Stimulated activated CD8-positive, alpha-beta memory T cell treated with anti-CD3 and anti-CD28 coated beads, Interleukin-2, amount 100 ng/mL, for 48 hours (primary cell): ENCODE data around the gene UTP20.

Experiments
- DNase-seq, 2 donors: peaks; one replicate each; pipeline ENCODE4 v3.0.0-alpha.2; 2020; ENCODE audit warnings: low read depth in 2 of 2

The UTP20 gene

DNA sequence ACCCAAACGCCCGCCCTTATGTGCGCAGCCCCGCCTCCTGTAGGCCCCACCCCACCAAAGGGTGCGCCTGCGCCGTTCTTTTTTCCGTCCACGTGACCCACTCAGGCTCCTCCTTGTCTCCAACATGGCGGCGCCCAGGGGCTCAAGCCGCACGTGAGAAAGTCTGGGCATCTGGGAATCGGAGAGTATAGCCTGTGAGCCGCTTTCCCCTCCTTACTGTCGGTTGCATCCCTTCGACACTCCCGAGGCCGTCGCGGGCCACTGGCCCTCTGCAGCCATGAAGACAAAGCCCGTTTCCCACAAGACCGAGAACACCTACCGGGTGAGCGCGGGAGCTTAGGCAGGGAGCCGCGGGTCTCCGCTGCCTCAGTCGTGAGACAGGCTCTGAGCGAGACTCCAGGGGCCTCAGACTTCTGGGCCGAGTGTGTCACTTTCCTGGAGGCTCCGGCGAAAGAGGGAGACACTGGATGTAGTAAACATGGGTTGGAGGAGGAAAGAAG lies at the start of gene UTP20:
Gene UTP20, plus strand, starts transcription at position 100 of the 500 bp plus-strand sequence. Its CDS starts 178 bp downstream, at position 278.
- peak; percentile 85 to 89 for DNase-seq

DNA sequence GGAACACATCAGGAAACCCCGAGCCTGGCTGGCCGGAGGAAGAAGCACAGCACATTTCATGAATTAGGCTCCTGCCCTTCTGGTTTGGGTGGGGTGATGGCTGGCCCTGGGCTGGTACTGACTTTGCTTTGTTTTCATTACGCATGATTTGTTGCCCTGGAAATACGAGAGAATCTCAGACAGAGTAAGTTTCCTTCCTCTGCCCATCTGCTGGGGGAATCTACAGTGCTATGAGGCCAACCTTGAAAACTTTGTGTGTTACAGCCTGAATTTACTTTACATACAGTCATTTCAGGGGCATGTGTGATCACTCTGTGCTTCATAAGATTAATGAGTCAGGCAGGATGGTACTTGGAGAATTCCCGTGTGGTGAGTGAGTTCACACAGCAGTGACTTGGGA lies 49.4 kb upstream of the UTP20 start:
- no peak for DNase-seq

DNA sequence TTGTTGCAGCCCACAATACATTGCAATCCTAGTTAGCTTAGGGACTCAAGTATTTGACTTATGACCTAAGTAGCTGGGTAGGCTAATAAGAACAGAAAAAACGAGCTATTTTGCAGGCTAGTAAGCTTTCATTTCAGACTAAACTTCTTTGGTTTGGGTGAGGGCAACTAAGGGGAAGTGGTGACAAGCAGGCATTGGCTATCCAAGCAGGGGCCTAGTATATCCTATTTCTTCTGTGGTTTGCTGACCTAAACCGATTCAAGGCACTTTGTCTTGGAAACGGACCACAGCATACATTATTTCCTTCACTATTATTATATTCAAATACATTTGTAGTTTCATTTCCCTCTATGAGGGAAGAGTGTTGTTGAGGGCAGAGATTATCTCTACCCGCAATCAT lies 48.3 kb upstream of the UTP20 start:
- DNase-seq, result no peak

DNA sequence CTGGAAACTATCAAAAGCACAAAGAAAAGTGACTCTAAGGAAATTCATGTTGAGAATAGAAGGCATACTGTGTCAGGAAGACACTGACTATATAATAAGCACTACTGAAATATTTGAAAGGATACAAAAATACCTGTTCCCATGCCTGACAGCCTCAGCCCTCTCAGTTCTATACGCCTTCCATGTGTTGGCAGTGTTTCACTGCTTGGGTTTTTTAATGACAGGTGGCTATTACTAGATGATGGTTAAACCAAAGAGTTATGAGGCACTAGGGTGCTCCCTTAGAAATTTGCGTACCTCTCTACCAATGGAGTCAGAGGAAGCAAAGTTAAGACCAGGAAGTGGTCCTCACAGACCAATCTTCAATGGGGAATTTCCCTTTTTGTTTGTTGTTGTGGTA lies 44.2 kb upstream of the UTP20 start:
- DNase-seq, result no peak

DNA sequence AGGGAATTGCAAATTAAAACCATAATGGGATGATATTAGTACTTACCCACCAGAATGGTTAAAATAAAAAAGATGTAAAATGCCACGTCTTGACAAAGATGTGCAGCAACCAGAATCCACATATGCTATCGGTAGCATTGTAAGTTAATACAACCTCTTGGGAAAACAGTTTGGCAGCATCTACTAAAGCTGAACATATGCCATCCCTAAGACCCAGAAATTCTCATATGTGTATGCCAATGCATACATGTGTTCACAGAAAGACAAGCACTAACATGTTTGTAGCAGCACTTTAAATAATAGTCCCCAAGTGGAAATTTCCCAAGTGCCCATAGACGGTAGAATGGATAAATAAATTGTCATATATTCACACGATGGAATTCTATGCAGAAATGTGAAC lies 41.6 kb upstream of the UTP20 start:
- DNase-seq, result no peak

DNA sequence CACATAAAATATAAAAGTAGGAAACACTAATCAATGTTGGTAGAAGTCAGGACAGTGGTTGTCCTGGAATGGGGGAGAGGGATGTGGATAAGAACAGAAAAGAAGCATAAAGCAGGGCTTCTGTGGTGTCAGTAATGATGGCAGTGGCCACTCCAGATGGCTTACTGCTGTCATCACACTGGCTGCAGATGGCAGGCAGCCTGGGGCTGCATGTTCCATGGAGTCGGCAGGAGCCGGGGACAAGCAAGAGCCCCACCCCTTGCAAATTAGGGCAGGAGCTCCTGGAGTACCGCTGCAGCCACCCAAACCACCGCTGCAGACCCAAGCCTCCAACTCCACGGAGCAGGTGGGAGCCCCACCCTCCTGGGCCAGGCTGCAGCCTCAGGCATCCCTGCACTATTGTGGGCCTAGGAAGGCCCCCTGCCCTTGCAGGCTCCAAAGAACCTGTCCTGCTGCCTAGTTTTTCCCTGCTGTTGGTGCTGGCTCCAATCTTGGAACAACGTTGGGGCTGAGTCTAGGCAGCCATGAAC lies 41.0 kb upstream of the UTP20 start:
- no peak for DNase-seq

DNA sequence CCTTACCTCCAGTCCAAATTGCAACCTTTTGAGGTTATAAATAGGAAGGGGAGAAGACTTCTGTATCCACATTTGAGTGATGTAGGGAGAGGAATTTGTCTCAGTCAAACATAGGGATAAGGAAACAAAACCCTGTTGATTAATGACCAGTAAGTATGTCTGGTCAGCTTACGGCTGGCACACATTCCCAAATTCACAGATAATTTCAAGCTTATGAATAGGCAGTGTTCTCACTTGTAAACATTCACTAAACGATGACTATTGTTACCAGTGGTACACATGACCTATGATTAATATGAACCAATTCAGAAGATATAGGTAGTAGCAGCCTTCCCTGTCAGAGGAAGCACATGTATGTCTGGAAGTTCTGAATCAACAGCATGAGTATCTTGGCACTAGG lies 36.8 kb upstream of the UTP20 start:
- DNase-seq, result no peak

DNA sequence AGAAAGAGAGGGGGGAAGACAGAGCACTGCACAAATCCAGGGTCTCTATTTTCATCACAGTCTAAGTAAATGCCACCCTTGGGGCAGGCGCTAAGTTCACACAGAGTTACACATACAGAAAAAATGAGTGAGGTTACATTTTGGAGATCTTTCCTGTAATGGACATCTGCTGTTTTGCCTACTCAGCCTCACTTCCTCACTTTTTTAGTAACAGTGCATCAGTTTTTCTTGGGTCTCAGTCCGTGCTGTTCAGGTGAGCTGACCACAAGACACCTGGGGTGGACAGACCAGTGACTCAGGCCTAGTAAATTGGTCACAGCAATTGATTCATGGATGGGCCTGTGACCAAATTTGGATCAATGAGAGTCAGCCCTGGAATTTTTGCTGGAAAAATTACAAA lies 36.3 kb upstream of the UTP20 start:
- no peak for DNase-seq

DNA sequence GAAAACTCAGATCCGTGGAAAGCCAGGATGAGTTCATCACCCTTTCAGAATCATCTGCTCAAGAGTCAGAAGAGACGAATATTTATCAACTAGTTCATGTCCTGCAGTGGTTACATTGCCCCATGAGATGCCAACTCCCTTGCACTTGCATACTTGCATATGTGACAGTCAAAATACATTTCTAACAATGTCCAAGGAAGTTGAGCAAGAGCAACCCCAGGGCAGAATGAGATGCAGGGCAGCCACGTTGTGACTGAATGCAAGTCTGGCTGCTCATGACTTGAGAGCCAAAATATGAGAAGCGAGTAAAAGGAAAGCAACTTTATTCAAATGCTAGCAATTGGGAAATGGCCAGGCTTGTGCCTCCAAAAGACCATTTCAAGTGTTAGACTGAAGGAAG lies 23.6 kb upstream of the UTP20 start:
- DNase-seq, result no peak

DNA sequence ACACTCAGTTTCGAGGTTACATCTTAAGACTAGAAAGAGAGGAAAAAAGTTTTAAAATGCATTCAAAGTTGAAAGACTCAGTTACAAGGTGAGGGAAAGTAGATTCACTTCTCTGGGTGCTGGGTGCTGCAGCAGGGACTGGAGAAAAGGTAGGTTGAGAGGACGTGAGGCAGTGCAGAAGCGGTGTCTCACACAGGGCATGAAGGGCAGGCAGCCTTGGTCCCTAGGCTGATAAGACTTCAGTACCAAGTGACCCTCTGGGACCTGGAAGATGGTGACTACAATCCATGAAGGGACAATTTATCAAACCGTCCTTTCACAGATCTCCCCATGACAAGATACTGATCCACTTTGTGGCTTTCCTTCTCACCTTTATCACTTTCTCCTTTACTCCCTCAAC lies 22.5 kb upstream of the UTP20 start:
- DNase-seq, result no peak

DNA sequence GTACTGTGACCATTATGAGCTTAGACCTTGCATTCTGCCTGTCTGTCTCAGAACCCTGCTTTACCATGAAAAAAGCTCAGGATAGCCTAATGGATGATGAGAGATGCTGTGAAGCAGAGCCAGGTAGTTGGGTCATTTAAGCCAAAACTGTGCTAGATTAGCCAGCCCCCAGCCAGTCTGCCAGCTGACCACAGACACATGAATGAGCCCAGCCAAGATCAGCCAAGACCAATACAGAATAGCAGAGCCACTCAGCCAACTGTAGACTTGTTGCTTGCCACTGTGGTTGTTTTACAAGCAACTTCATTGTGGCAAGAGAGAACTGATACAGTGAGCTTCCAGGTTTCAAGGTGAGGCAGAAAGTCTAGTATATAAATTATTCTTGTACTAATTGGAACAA lies 12.8 kb upstream of the UTP20 start:
- no peak for DNase-seq

DNA sequence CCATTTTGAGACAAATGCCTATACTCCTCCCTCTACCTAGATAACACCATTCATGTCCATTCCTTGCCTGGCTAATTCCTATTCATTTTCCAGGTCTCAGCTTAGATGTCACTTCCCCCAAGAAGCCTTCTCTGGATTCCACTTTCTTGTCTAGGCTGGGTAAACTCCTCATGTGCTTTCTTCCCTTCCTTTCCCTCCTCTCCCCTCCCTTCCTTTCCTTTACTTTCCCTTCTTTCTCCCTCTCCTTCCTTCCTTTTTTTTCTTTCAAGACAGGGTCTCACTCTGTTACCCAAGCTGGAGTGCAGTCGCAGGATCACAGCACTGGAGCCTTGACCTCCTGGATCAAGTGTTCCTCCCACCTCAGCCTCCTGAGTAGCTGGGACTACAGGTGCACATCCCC lies 3.5 kb upstream of the UTP20 start:
- no peak for DNase-seq

DNA sequence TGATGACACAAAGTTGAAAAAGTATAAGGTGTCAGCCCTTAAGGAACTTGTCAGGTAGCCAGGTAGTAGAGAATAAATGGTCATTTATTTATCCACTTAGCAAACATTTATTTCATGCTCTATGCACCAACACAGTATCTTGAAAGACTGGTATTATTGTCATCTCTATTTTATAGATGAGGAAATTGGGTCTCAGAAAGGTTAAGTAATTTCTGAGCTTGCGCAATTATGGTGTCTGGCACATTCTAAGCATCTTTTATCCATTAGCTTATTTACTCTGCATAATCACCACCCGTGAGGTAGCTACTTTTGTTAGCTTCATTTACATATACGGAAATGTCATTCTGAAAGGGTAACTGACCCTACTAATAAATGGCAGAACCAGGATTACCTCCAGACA lies 2.5 kb upstream of the UTP20 start:
- DNase-seq, result no peak

DNA sequence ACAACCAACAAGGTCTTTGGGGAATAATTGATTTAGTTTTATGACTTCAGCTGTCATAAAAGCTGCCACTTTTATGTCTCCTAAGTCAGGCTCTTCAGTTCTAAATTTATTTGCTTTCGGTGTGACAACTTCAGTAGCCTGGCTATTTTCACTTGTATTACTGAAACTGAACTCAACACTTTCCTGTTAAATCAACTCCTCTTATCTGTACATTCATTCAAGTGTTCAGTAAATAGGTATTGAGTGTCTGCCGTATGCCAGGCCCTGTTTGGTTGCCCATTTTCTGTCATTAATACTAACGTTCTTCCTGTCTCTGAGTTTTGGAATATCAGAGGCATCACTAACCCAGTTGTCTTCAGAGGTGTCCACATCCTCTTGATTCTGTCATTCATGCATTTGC lies 7.5 kb downstream of the UTP20 start:
- DNase-seq, result no peak

DNA sequence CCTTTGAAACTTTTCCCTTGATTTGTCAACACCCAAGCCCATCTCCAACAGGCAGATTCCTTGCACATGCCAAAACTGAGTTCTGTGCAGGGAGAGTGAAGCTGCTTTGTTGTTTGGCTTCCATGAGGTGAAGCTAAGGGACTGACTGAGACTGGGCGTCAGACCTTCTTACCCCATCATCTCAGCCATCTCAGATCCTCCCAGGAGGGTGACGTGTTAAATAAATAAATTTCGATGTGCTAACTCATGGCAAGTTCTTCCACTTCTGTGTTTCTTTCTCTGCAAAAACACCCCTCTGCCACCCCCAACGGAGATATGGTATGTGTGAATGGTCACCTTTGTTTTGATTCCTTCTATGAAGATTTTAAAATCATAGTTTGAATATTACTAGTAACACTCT lies 17.8 kb downstream of the UTP20 start:
- DNase-seq, result no peak

DNA sequence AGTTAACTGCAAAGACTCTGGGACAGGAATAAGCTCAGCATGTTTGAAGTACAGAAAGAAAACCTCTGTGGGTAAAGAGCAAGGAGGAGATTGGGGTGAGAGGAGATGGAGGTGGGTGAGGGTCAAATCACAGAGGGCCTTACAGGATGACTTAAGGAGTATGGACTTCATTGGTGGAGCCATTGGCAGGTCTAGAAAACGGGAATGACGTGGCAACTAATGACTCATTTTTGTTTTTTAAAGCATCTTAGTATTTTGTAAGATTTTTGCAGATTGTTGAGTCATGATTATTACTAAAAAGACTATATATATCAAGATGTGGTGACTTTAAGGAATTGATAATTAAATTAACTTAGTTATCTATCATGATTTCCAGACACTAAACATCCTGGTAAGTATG lies 18.5 kb downstream of the UTP20 start:
- DNase-seq, result no peak

DNA sequence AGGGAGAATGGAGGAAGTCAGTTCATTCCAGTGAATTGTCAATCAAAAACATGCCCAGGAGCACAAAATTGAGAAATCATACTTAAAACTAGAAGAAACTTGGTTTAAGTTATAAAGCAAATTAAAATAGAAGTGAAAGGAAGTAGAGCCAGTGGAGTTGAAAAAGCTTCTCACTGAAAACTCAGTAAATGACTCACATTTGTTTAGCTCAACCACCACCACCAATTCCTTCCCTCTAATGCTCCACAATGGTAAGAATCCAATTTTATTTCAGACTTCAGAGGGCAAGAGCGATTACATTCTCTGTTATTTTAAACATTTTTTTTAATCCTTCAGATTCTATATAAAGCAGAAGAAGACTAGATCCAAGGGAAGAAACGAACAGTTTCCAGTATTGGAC lies 19.4 kb downstream of the UTP20 start:
- no peak for DNase-seq

DNA sequence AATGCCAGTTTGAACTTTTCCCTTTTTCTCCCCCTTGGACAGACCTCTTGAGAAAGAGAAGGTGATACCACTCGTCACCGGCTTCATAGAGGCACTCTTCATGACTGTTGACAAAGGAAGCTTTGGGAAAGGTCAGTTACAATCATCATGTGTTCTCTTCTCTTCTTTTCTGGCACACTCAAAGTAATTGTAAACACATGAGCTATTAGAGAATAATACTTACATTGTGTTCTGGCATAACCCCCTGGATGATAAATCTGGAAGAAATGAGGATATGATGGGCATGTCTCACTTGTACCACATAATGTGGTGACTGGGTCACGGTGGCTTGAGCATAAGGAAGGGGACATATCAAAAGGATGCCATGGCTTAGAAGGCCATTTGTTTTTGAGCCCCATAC lies 20.0 kb downstream of the UTP20 start:
- DNase-seq, result no peak

DNA sequence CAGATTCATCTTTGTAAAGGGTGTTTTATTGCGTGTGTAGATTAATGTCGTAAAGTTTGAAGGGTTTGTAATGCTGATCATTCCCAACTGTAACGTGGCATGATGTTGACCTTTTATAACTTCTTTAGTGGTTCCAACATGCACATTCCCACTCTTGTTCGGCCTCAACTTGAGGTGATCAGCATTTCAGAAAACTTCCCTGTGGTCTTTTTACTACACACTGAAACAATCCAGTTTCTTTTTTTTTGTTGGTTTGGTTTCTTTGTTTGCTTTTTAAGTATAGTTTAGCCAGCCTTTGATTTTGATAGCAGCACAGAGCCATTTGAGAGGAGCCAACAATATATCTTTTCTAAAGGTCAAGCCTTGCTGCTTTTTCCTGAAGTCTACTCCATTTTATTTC lies 22.8 kb downstream of the UTP20 start:
- no peak for DNase-seq

DNA sequence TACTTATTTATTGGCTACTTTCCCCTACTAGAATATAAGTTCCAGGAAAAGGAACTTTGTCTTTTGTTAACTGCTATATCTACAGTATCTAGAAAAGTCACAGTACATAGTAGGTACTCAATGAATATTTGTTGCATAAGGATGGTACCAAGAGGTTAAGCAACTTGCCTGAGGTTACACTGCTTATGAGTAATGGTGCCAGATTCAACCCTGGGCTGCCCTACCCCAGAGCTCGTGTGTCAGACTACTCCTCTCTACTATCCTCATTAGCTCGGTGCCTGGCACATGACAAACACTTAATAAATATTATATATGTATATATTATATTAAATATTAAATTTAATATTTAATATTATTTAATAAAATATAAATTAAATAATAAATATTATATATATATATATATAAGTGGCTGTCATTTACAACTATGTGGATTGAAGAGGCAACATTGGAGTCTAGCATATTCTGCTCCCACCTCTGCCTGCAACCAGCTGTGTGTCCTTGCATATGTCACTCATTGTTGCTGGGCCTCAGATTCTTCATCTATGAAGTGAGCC lies 25.4 kb downstream of the UTP20 start:
- DNase-seq, result no peak

DNA sequence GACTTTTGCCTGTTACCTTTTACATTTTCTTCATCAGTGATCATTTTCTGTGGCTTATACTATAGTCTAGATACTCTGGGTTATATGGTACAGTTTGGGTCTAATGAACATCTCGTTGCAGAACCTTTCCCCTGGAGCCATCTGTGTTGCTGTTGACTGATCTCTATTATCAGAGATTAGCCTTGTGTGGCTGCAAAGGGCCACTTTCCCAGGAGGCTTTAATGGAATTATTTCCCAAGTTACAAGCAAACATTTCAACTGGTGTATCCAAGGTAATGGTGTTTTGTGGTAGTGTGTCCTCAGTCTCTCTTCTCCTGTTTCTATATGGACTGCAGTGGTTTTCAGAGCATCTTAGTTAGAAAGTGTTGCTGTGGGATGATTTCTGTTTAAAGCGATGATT lies 25.9 kb downstream of the UTP20 start:
- DNase-seq, result no peak

DNA sequence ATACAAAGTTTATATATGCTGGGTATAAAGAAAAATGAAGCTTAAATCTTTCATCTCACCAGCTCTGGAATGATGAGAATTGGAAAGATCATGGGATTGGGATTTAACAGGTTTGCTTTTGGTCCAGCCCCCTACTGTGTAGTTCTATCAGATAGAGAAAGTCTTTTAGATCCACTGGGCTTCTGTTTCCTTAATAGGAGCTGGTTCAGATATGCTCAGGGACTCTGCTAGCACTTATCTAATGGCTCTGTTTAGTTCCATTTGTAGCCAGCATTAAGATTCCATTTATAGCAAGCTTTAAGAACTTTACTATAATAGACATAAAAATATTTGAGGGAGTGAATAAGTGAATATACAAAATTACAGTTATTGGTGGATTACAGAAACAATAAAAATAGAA lies 42.6 kb downstream of the UTP20 start:
- no peak for DNase-seq

DNA sequence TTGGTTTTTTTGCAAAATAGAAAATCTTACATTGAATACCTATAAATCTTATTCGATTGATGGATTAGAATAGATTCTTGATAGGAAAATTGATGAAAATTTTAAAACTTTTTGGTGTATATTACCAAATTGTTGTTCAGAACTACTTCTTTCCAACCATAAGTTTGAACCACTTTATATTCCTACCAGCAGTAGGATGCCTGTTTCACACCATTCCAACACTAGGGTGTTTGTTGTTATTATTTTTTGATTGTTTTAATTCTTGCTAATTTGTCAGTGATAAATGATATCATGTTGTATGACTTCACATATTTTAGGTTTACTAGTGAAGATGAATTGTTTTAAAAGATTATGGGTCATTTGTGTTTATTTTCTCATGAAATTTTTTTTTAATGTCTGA lies 43.4 kb downstream of the UTP20 start:
- DNase-seq, result no peak

DNA sequence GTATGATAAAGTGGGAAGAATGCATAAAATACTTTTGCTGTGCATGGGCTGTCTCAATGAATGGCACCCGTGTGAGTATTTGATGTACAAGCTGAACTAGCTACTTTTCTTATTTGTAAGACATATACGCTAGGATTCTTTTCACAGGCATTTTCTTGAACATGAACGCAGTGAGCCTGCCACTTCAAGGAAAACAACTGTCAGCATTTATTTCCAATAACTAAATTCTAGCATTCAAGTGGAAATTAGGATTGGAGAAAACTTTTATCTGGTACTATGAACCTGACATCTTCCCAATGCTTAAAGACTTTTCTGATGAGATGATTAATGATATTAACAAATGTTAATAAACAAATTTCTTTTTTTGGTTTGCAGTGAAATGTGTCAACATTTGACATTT lies 45.7 kb downstream of the UTP20 start:
- DNase-seq, result no peak
